H9 (cell line): ENCODE measurements around the gene ASTN1. TPM values are rescaled to one million over a fixed set of nuclear protein-coding genes. Genes with fewer than 3 reads are reported as not detected.

ENCODE experiments used
- DNase-seq: peaks from one replicate; pipeline ENCODE4 v3.0.0-alpha.2; 2017
- H2AFZ ChIP-seq: one replicate; pipeline ENCODE4 v1.6.1; 2013; ENCODE audit warnings: mild to moderate bottlenecking, low read length, control low read depth, moderate library complexity
- H2AK5ac ChIP-seq: 2 replicates; pipeline ENCODE4 v1.6.1; 2013; ENCODE audit warnings: low read length, control low read depth, mixed read lengths; ENCODE audit not compliant: insufficient read length
- H2BK120ac ChIP-seq: one replicate; pipeline ENCODE4 v1.6.1; 2013; ENCODE audit warnings: low read depth, mild to moderate bottlenecking, low read length, control low read depth, inconsistent platforms; ENCODE audit not compliant: poor library complexity, severe bottlenecking
- H2BK12ac ChIP-seq: 2 replicates; pipeline ENCODE4 v1.6.1; 2013; ENCODE audit warnings: low read length, control low read depth, mixed read lengths, low read depth; ENCODE audit not compliant: insufficient read length
- H2BK15ac ChIP-seq: 2 replicates; pipeline ENCODE4 v1.6.1; 2013; ENCODE audit warnings: low read depth, low read length, control low read depth
- H2BK20ac ChIP-seq: one replicate; pipeline ENCODE4 v1.6.1; 2013; ENCODE audit warnings: low read depth, mild to moderate bottlenecking, low read length, control low read depth, inconsistent platforms; ENCODE audit not compliant: poor library complexity, severe bottlenecking
- H2BK5ac ChIP-seq: 2 replicates; pipeline ENCODE4 v1.6.1; 2013; ENCODE audit warnings: low read length, control low read depth, mixed read lengths; ENCODE audit not compliant: insufficient read length
- H3K14ac ChIP-seq: 2 replicates; pipeline ENCODE4 v1.6.1; 2013; ENCODE audit warnings: low read length, control low read depth; ENCODE audit not compliant: insufficient read depth
- H3K18ac ChIP-seq: 2 replicates; pipeline ENCODE4 v1.6.1; 2013; ENCODE audit warnings: low read depth, mild to moderate bottlenecking, mixed read lengths, low read length, control low read depth; ENCODE audit not compliant: insufficient read length
- H3K23ac ChIP-seq: 2 replicates; pipeline ENCODE4 v1.6.1; 2013; ENCODE audit warnings: low read length, control low read depth, mixed read lengths, low read depth; ENCODE audit not compliant: insufficient read length
- H3K23me2 ChIP-seq: 2 replicates; pipeline ENCODE4 v1.6.1; 2013; ENCODE audit warnings: low read depth, mild to moderate bottlenecking, mixed read lengths, low read length, control low read depth; ENCODE audit not compliant: insufficient read length, poor library complexity, severe bottlenecking
- H3K27ac ChIP-seq: 2 replicates; pipeline ENCODE4 v1.5.1; 2013; ENCODE audit warnings: low read length, control low read depth, mixed read lengths, low read depth; ENCODE audit not compliant: insufficient read length
- H3K27me3 ChIP-seq: 2 replicates; pipeline ENCODE4 v1.6.1; 2013; ENCODE audit warnings: low read length, control low read depth, inconsistent platforms; ENCODE audit not compliant: insufficient read depth
- H3K4ac ChIP-seq: 2 replicates; pipeline ENCODE4 v1.6.1; 2013; ENCODE audit warnings: low read depth, mild to moderate bottlenecking, control low read depth, inconsistent platforms, low read length, moderate library complexity
- H3K4me1 ChIP-seq: 2 replicates; pipeline ENCODE4 v1.6.1; 2013; ENCODE audit warnings: low read length, control low read depth, inconsistent platforms; ENCODE audit not compliant: insufficient read depth
- H3K4me2 ChIP-seq: 2 replicates; pipeline ENCODE4 v1.6.1; 2013; ENCODE audit warnings: low read length, control low read depth, mixed read lengths; ENCODE audit not compliant: insufficient read length, insufficient read depth
- H3K56ac ChIP-seq: 2 replicates; pipeline ENCODE4 v1.6.1; 2013; ENCODE audit warnings: low read depth, mild to moderate bottlenecking, mixed read lengths, low read length, control low read depth; ENCODE audit not compliant: insufficient read length
- H3K79me1 ChIP-seq: 2 replicates; pipeline ENCODE4 v1.6.1; 2013; ENCODE audit warnings: low read depth, mild to moderate bottlenecking, moderate library complexity, low read length, control low read depth, inconsistent platforms; ENCODE audit not compliant: insufficient read depth, poor library complexity, severe bottlenecking
- H3K79me2 ChIP-seq: 2 replicates; pipeline ENCODE4 v1.6.1; 2013; ENCODE audit warnings: low read length, control low read depth, inconsistent platforms; ENCODE audit not compliant: insufficient read depth
- H3K9ac ChIP-seq: 2 replicates; pipeline ENCODE4 v1.6.1; 2013; ENCODE audit warnings: low read length, control low read depth, mixed read lengths; ENCODE audit not compliant: insufficient read length; ENCODE audit errors: extremely low read depth
- H3K9me3 ChIP-seq: one replicate; pipeline ENCODE4 v1.6.1; 2013; ENCODE audit warnings: low read depth, low read length, inconsistent platforms; ENCODE audit not compliant: control insufficient read depth
- H3T11ph ChIP-seq: one replicate; pipeline ENCODE4 v1.6.1; 2013; ENCODE audit warnings: mild to moderate bottlenecking, low read length, control low read depth, inconsistent platforms
- H4K20me1 ChIP-seq: one replicate; pipeline ENCODE4 v1.6.1; 2013; ENCODE audit not compliant: control insufficient read depth, insufficient read length, insufficient read depth
- H4K5ac ChIP-seq: 2 replicates; pipeline ENCODE4 v1.6.1; 2013; ENCODE audit warnings: low read depth, mild to moderate bottlenecking, mixed read lengths, low read length, control low read depth; ENCODE audit not compliant: insufficient read length
- H4K8ac ChIP-seq: replicated peaks from 2 replicates; pipeline ENCODE4 v1.6.1; 2013; ENCODE audit warnings: low read length, control low read depth, mixed read lengths, low read depth; ENCODE audit not compliant: insufficient read length
- H4K91ac ChIP-seq: 2 replicates; pipeline ENCODE4 v1.6.1; 2013; ENCODE audit warnings: low read depth, mild to moderate bottlenecking, moderate library complexity, mixed read lengths, low read length, control low read depth; ENCODE audit not compliant: insufficient read length
- H3K27ac Mint-ChIP-seq, 3 experiments: 2 replicates in 2 of 3; 3 replicates in 1 of 3; pipeline ENCODE4 v1.8.0; 2020 to 2021; ENCODE audit warnings: mixed read lengths in 3 of 3, mild to moderate bottlenecking in 1 of 3, moderate library complexity in 1 of 3
- H3K27me3 Mint-ChIP-seq: 2 replicates; pipeline ENCODE4 v1.8.0; 2021; ENCODE audit warnings: low read depth, mild to moderate bottlenecking, moderate library complexity, mixed read lengths
- H3K36me3 Mint-ChIP-seq, 3 experiments: 2 replicates in 2 of 3; 3 replicates in 1 of 3; pipeline ENCODE4 v1.8.0; 2020 to 2021; ENCODE audit warnings: low read depth in 3 of 3, mixed read lengths in 3 of 3; ENCODE audit not compliant: insufficient read depth in 1 of 3
- H3K4me1 Mint-ChIP-seq, 2 experiments: 2 replicates each; pipeline ENCODE4 v1.8.0; 2020; ENCODE audit warnings: mixed read lengths in 2 of 2
- H3K4me3 Mint-ChIP-seq, 2 experiments: 2 replicates in 1 of 2; 3 replicates in 1 of 2; pipeline ENCODE4 v1.8.0; 2020 to 2021; ENCODE audit warnings: mild to moderate bottlenecking in 2 of 2, mixed read lengths in 2 of 2, moderate library complexity in 1 of 2
- H3K9me3 Mint-ChIP-seq, 2 experiments: 2 replicates in 1 of 2; 3 replicates in 1 of 2; pipeline ENCODE4 v1.8.0; 2020; ENCODE audit warnings: mild to moderate bottlenecking in 2 of 2, mixed read lengths in 2 of 2, moderate library complexity in 1 of 2
- WGBS: extraction: QIAGEN DNeasy Blood & Tissue Kit; methylation state at CpG from one replicate; pipeline ENCODE4 v1.1.7; 2013; ENCODE audit warnings: missing lambda C conversion rate, low lambda C conversion rate, mixed read lengths; ENCODE audit not compliant: insufficient read length; ENCODE audit errors: extremely low coverage; 5-methylcytosine and 5-hydroxymethylcytosine counted together
- total RNA-seq: library from RNA; stranded (reverse); gene quantifications from 2 replicates; pipeline ENCODE4 v1.2.1, GENCODE V29; 2021
- TF ChIP-seq, protein P1 (sequence below): fragments of 200-600 bp; sonication (generic); conservative IDR thresholded peaks from 3 replicates; pipeline ENCODE4 v1.8.0; 2021; ENCODE audit warnings: antibody characterized with exemption, mild to moderate bottlenecking

The ASTN1 gene
- total RNA-seq, 1 experiment from 2014 or later = 0.98 TPM

DNA sequence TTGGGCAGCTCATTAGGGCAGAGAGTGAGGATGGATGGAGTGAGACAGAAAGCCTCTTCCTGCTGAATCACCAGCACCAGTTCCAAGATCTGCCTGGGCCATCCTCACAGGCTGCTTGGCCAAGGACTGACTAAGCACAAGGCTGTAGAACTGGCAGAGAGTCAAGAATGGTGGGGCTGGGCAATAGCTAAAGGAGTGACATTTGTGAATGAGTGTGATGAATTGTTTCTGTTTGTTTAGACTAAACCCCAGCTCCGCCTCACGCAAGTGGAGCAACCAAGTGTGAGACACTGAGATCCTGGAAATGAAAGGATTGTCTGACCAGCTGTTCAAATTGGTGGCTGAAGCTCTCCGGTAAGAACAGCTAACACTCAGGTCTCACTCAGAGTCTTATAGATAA is 44.8 kb upstream of the ASTN1 start:
- Histone ChIP-seq H3K79me1 (no peaks in the 10 kb centered on the region), H3K56ac (no peak overlapping the region), H3K23me2 (no peaks in the 10 kb centered on the region), H3K18ac (no peak overlapping the region), H3K27ac (no peak overlapping the region), H2BK15ac (no peak overlapping the region), H3K27me3 (peaks cover 14% of the 10 kb centered on the region; the same call in 1 of the 2 replicates), H3T11ph (no peak overlapping the region), H3K4ac (no peak overlapping the region), H2BK5ac (no peak overlapping the region), H4K91ac (no peak overlapping the region), H3K14ac (no peak overlapping the region), H3K23ac (no peak overlapping the region), H2AK5ac (no peak overlapping the region), H3K79me2 (no peaks in the 10 kb centered on the region), H2BK20ac (no peak overlapping the region), H3K9ac (no peak overlapping the region), H2BK120ac (no peak overlapping the region), H3K4me1 (no peaks in the 10 kb centered on the region), H2AFZ (no peak overlapping the region), H4K8ac (no peak overlapping the region), H4K5ac (no peak overlapping the region), H3K4me2 (no peak overlapping the region), H3K9me3 (no peaks in the 10 kb centered on the region), H4K20me1 (no peaks in the 10 kb centered on the region), H2BK12ac (no peak overlapping the region)
- Mint-ChIP-seq H3K36me3 (no peaks in the 10 kb centered on the region), H3K27ac (no peak overlapping the region), H3K4me1 (no peaks in the 10 kb centered on the region), H3K27me3 (peaks cover 51% of the 10 kb centered on the region), H3K9me3 (no peaks in the 10 kb centered on the region), H3K4me3 (no peak overlapping the region)
- DNase-seq = no peak
- no CpG with 5 or more reads among the region's 3 CpGs for WGBS
- TF ChIP-seq, protein P1, sequence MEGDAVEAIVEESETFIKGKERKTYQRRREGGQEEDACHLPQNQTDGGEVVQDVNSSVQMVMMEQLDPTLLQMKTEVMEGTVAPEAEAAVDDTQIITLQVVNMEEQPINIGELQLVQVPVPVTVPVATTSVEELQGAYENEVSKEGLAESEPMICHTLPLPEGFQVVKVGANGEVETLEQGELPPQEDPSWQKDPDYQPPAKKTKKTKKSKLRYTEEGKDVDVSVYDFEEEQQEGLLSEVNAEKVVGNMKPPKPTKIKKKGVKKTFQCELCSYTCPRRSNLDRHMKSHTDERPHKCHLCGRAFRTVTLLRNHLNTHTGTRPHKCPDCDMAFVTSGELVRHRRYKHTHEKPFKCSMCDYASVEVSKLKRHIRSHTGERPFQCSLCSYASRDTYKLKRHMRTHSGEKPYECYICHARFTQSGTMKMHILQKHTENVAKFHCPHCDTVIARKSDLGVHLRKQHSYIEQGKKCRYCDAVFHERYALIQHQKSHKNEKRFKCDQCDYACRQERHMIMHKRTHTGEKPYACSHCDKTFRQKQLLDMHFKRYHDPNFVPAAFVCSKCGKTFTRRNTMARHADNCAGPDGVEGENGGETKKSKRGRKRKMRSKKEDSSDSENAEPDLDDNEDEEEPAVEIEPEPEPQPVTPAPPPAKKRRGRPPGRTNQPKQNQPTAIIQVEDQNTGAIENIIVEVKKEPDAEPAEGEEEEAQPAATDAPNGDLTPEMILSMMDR = no peak
